Omental fat pad (tissue), 4 donors: ENCODE measurements around the gene RSRP1. TPM values are rescaled to one million over a fixed set of nuclear protein-coding genes. Genes with fewer than 3 reads are reported as not detected.

Source experiments
- ATAC-seq: fragments of 150-250 bp; one replicate; pipeline ENCODE4 v1.9.1; 2016; ENCODE audit warnings: mild to moderate bottlenecking, moderate library complexity; ENCODE audit not compliant: low FRiP score
- DNase-seq: peaks from one replicate; pipeline ENCODE4 v3.0.0-alpha.2; 2019; ENCODE audit warnings: low spot score
- total RNA-seq, 4 donors: library from RNA; depleted of rRNA; stranded (reverse); fragments of >200 nt; gene quantifications; one replicate each; pipeline ENCODE4 v1.1.0, GENCODE V29; 2016
- TF ChIP-seq, protein P1 (sequence below), 3 donors: fragments of 450-650 bp; IDR thresholded peaks; one replicate each; pipeline ENCODE4 v1.5.1; 2016 to 2017; ENCODE audit warnings: antibody characterized with exemption in 3 of 3, mild to moderate bottlenecking in 3 of 3, moderate library complexity in 2 of 3

The RSRP1 gene
- total RNA-seq, 4 donors from 2014 or later, result 98.7 to 236 (median 103) TPM

DNA sequence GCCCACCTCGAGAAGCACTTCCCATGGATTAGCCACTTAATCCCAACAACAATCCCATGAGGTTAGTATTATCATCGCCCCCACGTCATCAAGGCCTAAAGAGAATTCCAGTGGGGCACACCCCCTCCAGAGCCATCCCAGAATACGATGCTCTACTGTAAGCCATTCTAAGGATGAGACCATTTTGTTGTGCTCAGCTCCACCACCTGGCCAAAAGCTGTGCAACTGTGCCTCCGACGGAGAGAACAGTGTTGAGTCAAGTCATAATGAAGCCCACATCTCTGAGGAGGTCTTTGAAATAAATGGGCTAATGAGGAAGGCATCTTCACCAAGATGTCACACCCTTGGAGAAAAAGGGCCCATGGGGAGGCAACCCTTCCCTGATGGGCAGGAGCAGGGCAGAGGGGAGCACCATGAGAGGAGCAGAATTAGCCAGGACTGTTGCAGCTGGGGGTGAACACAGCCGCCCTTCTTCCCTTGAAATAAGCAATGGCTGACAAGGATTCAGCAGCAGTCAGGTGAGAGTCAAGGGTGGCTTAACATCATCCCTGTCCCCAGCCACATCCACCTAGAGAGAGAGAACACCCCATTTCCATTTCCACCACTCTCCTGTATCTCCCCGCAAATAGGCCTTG, 29.5 kb downstream of the RSRP1 start:
- ATAC-seq, result no peak
- DNase-seq, result no peak
- TF ChIP-seq, protein P1, sequence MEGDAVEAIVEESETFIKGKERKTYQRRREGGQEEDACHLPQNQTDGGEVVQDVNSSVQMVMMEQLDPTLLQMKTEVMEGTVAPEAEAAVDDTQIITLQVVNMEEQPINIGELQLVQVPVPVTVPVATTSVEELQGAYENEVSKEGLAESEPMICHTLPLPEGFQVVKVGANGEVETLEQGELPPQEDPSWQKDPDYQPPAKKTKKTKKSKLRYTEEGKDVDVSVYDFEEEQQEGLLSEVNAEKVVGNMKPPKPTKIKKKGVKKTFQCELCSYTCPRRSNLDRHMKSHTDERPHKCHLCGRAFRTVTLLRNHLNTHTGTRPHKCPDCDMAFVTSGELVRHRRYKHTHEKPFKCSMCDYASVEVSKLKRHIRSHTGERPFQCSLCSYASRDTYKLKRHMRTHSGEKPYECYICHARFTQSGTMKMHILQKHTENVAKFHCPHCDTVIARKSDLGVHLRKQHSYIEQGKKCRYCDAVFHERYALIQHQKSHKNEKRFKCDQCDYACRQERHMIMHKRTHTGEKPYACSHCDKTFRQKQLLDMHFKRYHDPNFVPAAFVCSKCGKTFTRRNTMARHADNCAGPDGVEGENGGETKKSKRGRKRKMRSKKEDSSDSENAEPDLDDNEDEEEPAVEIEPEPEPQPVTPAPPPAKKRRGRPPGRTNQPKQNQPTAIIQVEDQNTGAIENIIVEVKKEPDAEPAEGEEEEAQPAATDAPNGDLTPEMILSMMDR (IDR thresholded peaks at IDR 0.05), result no peak

DNA sequence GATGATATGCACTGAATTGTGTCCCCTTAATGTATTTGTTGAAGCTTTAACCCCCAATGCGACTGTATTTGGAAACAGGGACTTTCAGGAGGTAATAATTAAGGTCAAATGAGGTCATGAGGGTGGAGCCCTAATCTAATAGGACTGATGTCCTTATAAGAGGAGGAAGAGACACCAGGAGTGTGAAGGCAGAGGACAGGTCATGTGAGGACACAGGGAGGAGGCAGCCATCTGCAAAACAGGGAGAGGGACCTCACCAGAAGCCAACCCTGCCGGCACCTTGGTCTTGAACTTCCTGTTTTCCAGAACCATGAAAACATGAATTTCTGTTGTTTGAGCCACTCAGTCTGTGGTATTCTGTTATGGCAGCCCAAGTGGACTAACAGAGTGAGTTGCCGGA, 30.2 kb downstream of the RSRP1 start:
- TF ChIP-seq, protein P1 (IDR thresholded peaks at IDR 0.05), result no peak
- DNase-seq, result no peak
- ATAC-seq, result no peak

DNA sequence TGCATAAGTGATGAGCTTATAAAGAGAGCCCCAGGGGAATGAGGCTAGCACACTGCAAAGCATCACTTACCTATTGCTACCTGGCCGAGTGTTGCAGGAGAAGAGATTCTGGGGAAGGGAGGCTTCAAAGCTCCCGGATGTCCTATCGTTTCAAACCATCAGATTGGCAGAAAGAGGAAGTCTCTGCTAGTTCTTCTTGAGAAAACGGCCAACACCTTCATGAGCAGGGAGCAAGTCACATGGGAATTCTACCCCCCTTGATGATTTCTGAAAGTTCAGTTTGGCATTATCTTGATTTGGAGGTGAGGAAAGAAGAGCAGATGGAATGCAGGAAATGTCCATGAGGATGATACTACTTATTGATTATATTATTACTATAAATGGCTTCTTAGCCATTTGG, 31.1 kb downstream of the RSRP1 start:
- ATAC-seq (no peak), DNase-seq (no peak)
- TF ChIP-seq, protein P1 (IDR thresholded peaks at IDR 0.05), result no peak

GRCh38 chr1:25212725-25213124, 34.5 kb downstream of the RSRP1 start:
- no peak for ATAC-seq
- TF ChIP-seq, protein P1 (IDR thresholded peaks at IDR 0.05), result no peak
- DNase-seq, result no peak

- TF ChIP-seq, protein P1 (IDR thresholded peaks at IDR 0.05), result no peak
- no peak for ATAC-seq
These were observed 36.5 kb downstream of the RSRP1 start for GRCh38 chr1:25210728-25211127.

GRCh38 chr1:25209516-25209915, 37.7 kb downstream of the RSRP1 start:
- DNase-seq, result no peak
- no peak for ATAC-seq
- TF ChIP-seq, protein P1 (IDR thresholded peaks at IDR 0.05), result no peak

More at GRCh38 chr1:25210728-25211127, 36.5 kb downstream of the RSRP1 start:
- no peak for DNase-seq

DNA sequence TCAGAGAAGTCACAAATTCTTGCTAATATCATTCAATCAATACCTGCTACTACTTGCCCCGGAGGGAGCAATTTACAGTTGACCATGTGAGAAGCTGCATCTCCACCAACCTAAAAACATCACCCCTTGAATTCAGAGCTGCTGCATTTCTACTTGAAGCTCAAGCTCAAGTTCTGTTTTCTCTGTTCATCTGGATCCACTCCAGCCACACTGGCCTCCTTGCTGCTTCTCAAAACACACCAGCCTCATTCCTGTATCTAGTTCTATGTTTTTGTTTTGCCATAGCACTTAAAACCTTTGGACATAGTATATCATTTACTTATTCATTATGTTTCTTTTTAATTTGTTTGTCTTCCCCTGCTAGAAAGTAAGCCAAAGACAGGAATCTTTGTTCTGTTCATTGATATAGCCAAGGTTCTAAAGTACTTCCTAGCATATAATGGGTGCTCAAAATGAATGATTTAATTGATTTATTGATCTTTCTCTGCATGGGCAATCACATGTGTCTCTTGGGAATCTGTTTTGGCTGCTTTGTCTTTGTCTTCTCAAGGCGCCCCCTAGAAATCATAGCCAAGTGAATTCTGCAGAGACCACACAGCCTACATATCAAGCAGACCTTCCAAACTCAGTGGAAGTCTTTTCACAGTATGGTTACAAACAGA, 38.6 kb downstream of the RSRP1 start:
- TF ChIP-seq, protein P1 (IDR thresholded peaks at IDR 0.05), result no peak
- no peak for DNase-seq
- ATAC-seq, result no peak
